Peyer's patch (tissue), 4 donors: ENCODE results near the gene PLA2G6.

Experiments used
- CTCF ChIP-seq, 6 experiments: fragments of 450-650 bp in 4 of 6; fragments of 200-600 bp in 2 of 6; sonication (generic) in 1 of 6; IDR thresholded peaks; one replicate each; pipeline ENCODE4 v1.5.1; 2017 to 2019; ENCODE audit warnings: antibody characterized with exemption in 6 of 6, mild to moderate bottlenecking in 3 of 6, moderate library complexity in 1 of 6
- POLR2A ChIP-seq, 2 donors: fragments of 450-650 bp; IDR thresholded peaks; one replicate each; pipeline ENCODE4 v1.5.1; 2017; ENCODE audit warnings: antibody characterized with exemption in 2 of 2, mild to moderate bottlenecking in 2 of 2, moderate library complexity in 2 of 2

GRCh38 chr22:38080474-38080849, 101.2 kb downstream of the PLA2G6 start:
- no peak for TF ChIP-seq CTCF (IDR thresholded peaks at IDR 0.05)
- no peak for TF ChIP-seq POLR2A (IDR thresholded peaks at IDR 0.05)
